Neural cell (in vitro differentiated cells): ENCODE measurements around the gene CBLL2.

Source experiments
- EP300 ChIP-seq: fragments of 450-650 bp; conservative IDR thresholded peaks from 2 replicates; pipeline ENCODE4 v1.6.1; 2014; ENCODE audit warnings: antibody characterized with exemption, mild to moderate bottlenecking, moderate library complexity; ENCODE audit not compliant: poor library complexity, severe bottlenecking
- EZH2 ChIP-seq: fragments of 200-600, 300-800 bp; shearing (Covaris generic), sonication (generic); IDR thresholded peaks from 2 replicates; pipeline ENCODE4 v1.6.1; 2014; ENCODE audit warnings: antibody characterized with exemption, low read length, borderline replicate concordance, mild to moderate bottlenecking; ENCODE audit not compliant: insufficient read depth, poor library complexity, severe bottlenecking
- MXI1 ChIP-seq: fragments of 450-650 bp; conservative IDR thresholded peaks from 2 replicates; pipeline ENCODE4 v1.6.1; 2014; ENCODE audit warnings: antibody characterized with exemption, mild to moderate bottlenecking; ENCODE audit not compliant: poor library complexity, severe bottlenecking
- POLR2AphosphoS5 ChIP-seq: IDR thresholded peaks from 2 replicates; pipeline ENCODE4 v1.6.1; 2012
- RAD21 ChIP-seq: fragments of 450-650 bp; conservative IDR thresholded peaks from 2 replicates; pipeline ENCODE4 v1.6.1; 2014; ENCODE audit warnings: antibody characterized with exemption, mild to moderate bottlenecking, moderate library complexity
- TAF1 ChIP-seq: IDR thresholded peaks from 2 replicates; pipeline ENCODE4 v1.6.1; 2012; ENCODE audit warnings: low read depth
- TF ChIP-seq, protein P1 (sequence below): fragments of 450-650 bp; IDR thresholded peaks from 2 replicates; pipeline ENCODE4 v1.5.1; 2014; ENCODE audit warnings: antibody characterized with exemption, mild to moderate bottlenecking, moderate library complexity; ENCODE audit not compliant: poor library complexity, severe bottlenecking
- TF ChIP-seq, protein P2 (sequence below): IDR thresholded peaks from 2 replicates; pipeline ENCODE4 v1.6.1; 2012; ENCODE audit warnings: borderline replicate concordance

DNA sequence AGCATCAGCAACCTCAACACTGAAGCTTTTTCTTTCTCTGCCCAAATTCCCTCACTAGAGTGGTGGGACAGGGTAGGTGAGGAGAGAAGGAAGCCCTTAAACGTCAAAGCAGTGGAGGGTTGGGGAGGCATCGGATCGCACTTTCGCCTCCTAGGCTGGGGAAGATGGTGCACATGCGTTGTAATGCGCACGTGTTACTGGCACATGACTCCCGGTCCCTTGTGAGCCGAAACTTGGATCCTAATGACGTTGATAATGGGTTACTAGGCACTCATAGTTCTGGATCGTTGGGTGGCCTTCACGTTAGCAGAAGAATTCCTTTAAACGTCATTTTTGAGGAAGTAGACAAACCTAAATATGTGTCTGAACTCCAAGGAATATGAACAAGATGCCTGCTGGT, at the start of gene CBLL2:
- TF ChIP-seq, protein P1, sequence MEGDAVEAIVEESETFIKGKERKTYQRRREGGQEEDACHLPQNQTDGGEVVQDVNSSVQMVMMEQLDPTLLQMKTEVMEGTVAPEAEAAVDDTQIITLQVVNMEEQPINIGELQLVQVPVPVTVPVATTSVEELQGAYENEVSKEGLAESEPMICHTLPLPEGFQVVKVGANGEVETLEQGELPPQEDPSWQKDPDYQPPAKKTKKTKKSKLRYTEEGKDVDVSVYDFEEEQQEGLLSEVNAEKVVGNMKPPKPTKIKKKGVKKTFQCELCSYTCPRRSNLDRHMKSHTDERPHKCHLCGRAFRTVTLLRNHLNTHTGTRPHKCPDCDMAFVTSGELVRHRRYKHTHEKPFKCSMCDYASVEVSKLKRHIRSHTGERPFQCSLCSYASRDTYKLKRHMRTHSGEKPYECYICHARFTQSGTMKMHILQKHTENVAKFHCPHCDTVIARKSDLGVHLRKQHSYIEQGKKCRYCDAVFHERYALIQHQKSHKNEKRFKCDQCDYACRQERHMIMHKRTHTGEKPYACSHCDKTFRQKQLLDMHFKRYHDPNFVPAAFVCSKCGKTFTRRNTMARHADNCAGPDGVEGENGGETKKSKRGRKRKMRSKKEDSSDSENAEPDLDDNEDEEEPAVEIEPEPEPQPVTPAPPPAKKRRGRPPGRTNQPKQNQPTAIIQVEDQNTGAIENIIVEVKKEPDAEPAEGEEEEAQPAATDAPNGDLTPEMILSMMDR = no peak
- TF ChIP-seq TAF1 (no peak), EP300 (no peak), EZH2 (no peak), POLR2AphosphoS5 (no peak), MXI1 (no peak), RAD21 (no peak)
- TF ChIP-seq, protein P2, sequence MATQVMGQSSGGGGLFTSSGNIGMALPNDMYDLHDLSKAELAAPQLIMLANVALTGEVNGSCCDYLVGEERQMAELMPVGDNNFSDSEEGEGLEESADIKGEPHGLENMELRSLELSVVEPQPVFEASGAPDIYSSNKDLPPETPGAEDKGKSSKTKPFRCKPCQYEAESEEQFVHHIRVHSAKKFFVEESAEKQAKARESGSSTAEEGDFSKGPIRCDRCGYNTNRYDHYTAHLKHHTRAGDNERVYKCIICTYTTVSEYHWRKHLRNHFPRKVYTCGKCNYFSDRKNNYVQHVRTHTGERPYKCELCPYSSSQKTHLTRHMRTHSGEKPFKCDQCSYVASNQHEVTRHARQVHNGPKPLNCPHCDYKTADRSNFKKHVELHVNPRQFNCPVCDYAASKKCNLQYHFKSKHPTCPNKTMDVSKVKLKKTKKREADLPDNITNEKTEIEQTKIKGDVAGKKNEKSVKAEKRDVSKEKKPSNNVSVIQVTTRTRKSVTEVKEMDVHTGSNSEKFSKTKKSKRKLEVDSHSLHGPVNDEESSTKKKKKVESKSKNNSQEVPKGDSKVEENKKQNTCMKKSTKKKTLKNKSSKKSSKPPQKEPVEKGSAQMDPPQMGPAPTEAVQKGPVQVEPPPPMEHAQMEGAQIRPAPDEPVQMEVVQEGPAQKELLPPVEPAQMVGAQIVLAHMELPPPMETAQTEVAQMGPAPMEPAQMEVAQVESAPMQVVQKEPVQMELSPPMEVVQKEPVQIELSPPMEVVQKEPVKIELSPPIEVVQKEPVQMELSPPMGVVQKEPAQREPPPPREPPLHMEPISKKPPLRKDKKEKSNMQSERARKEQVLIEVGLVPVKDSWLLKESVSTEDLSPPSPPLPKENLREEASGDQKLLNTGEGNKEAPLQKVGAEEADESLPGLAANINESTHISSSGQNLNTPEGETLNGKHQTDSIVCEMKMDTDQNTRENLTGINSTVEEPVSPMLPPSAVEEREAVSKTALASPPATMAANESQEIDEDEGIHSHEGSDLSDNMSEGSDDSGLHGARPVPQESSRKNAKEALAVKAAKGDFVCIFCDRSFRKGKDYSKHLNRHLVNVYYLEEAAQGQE = no peak
